GM19351 (cell line): ENCODE measurements around the gene PNPLA8.
"Not testable (repeated sequence)": the region's sequence is repeated elsewhere in the genome, so short reads cannot be mapped to it uniquely, and the experiment has no call there.

Experiments
- ATAC-seq: cut with Tn5 transposase; IDR thresholded peaks from one replicate; pipeline ENCODE4 v1.9.1; 2021; ENCODE audit warnings: mild to moderate bottlenecking, moderate library complexity; ENCODE audit not compliant: unreplicated experiment

The PNPLA8 gene

GRCh38 chr7:108479118-108479517, 46.8 kb downstream of the PNPLA8 start:
- ATAC-seq: no peak

GRCh38 chr7:108468246-108468645, 57.7 kb downstream of the PNPLA8 start:
- ATAC-seq: no peak

DNA sequence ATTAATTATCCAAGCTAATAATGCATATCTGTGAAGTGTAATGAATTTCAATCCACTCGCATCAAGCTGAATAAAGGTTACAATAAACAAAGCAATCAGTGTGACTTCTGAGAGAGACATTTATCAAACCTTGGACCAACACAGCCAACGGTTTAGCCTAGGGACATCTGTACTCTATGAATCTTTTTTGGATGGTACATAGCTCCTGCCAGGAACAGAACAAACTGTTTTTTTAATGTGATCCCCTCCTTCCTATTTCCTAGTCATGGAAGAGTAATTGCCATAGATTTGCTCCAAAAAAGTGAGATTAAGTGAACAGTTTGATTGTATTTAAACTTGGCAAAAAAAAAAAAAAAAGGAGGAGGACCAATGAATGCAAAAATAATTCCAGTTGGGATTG, 58.5 kb downstream of the PNPLA8 start:
- ATAC-seq: no peak

DNA sequence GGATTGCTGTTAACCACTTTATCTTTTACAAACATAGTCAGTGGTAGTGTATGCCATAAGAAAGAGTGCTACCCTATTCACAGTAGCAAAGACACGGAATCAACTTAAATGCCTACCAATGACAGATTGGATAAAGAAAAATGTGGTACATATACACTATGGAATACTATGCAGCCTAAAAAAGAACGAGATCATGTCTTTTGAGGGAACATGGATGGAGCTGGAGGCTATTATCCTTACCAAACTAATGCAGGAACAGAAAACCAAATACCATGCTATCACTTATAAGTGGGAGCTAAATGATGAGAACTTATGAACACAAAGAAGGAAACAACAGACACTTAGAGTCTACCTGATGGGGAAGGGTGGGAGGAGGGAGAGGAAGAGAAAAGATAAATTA, 59.6 kb downstream of the PNPLA8 start:
- not testable (repeated sequence) for ATAC-seq

GRCh38 chr7:108464743-108465142, 61.2 kb downstream of the PNPLA8 start:
- no peak for ATAC-seq

DNA sequence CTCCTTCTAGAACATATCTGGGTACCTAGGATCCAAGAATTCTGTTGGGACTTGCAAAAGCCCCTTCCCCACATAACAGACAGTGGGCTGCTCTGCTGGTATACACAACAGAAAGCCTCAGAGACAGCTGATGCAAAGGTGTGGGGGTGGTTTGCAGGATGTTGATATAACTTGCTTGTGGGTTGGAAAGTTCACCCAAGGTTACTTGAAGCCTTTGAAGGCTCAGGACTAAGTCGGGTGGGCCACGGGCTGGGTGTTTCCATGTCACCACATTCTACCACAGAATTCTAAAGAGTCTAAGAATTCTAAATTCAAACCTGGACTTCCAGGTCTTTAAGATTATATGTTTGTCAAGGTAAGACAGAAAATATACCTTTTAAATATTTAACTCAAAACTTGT, 62.3 kb downstream of the PNPLA8 start:
- no peak for ATAC-seq

DNA sequence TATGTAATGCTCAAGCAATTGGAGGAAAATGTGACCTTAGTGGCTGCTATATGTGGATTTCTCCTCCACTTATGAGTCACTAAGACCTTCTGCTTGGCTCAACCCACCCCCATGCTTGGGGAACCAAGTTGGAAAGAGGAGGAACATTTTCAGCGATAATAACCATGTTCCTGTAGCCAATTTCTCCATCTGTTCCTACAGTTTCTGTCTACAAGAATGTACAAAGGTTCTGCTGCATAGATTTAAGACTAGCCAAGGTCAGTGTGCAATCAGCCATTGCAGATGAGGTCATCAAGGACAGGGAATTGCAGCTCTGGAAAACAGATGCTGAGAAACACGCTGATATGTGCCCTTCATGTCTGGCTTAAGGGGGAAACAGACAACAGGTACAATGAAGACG, 64.1 kb downstream of the PNPLA8 start:
- ATAC-seq: no peak

GRCh38 chr7:108460964-108461363, 65.0 kb downstream of the PNPLA8 start:
- ATAC-seq: no peak

DNA sequence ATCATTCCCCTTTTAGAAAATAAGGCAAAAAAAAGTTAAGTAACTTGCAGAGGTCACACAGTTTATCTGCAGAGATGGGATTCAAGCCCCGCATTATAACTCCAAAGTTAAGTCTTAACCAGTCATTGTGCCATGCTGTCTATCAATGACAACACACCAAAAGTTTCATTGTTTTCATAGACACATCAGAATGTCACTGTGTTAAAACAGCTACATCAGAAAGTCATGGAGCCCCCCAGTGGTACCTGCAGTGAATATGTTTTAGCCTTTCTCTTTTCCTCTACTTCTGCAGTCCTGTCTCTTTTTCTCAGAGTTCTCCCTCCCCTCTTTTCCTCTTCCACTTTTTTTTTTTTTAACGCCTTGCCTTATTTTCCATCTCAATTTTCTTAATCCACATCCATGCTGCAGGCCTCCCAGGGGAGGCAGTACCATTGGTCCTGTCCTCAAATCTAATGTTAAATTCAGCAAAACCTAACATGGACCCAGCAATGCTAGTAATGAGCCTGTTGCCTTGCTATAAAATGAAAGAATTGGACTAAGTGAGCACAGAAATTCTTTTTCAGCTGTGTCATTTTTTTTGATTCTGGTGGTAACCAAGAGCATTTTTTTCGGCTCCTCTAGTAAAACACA, 65.9 kb downstream of the PNPLA8 start:
- peak; percentile 55 for ATAC-seq

DNA sequence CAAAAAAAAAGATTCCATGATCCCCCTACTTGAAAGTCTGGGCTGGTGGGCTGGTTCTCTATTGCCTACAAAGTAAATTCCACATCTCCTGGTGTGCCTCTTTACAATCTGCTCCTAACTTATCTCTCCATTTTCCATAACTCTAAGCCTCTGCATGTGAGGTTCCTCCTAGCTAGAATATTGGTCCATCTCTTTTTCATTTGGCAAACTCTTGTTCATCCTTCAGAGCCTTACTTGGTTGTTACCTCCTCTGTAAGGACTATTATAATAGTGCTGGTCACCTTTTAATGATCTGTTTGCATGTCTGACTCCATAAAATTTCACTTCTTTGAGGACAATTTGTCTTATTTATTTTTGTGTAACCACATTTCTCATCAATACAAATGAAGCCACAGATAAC, 68.1 kb downstream of the PNPLA8 start:
- no peak for ATAC-seq

DNA sequence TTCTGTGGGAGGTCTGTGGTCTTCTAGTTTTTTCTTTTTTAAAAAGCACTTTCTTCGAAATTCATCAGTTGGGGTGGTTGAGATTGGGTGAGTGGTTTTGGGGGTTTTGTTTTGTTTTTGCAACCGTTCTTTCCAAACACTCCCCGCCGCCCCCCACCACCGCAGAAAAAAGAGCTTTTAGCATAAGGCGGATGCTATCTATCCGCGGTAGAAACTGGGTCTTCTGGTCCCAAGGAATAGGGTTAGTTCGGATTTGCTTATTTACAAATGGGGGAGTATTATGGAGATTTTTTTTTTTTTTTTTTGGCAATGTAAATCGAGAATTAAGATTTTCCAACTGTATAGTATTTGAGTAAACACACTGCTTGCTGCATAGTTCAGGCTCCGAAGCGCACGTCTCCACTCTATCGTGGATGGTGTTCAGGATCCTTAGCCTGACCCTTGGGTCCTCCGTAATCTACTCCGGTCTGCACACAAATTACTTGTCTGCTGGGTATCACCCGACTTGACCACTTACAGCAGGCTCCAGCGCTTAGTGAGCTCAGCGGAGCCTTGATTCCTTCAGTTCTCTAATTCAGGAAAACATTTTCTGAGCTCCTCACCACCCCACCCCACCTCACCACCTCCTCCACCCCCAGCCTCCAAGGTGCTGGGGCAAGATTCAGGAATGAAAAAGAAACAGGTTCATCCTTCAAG, 68.9 kb downstream of the PNPLA8 start:
- no peak for ATAC-seq

GRCh38 chr7:108455998-108456677, 69.8 kb downstream of the PNPLA8 start, which contains the start of gene NRCAM:
TSS of gene NRCAM (minus strand) at chr7:108456436. CDS start at chr7:108240064, 216,372 bp downstream.
- ATAC-seq: peak; percentile 44

DNA sequence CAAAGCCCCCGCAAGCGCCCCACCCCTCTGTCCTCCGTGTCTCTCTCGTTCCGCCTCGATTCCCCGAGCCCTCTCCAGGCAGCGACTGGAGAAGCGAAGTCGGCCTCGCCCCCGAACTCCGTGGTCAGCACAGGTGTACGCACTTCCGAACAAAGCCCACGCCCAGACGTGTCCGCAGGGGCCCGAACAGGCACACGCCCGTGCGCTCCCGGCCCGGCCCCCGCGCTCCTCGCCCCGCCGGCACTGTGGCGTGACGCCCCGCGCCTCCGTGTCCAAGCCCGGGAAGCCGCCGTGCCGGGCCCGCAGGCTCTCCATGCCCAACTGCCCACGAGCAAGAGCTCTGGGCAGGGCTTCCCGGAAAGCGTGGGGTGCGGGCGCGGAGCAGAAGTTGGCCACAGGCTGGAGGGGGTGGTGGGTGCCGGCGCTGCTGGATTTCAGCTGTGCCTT, 70.4 kb downstream of the PNPLA8 start:
- ATAC-seq: peak; percentile 33

DNA sequence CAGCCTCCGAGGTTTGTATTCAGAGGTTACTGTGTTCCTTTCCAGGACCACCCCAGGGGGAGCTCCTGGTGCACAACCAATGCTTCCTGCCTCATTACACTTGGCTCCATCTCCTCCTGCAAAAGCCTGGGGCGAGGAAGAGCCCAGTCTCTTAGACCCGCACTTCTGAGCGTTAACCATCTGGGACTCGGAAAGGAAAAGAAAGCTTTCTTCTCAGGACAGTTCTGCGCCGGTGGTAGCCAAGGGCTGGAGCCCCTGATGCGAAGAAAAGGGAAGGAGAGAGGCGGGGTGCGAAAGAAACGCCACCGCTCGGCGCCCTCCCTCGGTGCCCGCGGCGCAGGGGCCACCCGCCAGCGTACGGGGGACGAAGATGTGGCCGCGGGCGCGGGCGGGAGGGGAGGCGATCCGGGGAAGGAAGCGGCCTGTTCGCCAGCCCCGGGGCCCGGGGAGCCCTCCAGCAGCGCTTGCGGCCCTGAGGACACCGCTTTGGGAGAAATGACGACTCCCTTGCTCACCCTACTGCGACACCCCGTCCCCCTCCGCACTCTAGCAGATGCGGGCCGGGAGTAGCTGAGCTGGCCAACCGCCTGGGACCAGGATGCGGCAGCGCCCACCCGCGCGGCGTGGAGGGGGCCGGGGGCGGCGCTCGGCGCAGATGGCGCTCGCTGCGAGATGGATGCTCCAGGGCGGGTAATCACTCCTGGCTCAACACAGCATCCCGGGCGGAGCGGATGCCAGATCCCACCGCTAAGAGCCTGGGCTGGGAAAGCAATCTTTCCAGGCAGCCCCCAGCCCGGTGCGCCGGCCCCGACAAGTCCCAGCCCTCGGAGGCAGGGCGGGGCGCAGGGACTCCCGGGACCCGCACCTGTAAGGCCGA, 71.0 kb downstream of the PNPLA8 start:
- peak; percentile 21 for ATAC-seq

DNA sequence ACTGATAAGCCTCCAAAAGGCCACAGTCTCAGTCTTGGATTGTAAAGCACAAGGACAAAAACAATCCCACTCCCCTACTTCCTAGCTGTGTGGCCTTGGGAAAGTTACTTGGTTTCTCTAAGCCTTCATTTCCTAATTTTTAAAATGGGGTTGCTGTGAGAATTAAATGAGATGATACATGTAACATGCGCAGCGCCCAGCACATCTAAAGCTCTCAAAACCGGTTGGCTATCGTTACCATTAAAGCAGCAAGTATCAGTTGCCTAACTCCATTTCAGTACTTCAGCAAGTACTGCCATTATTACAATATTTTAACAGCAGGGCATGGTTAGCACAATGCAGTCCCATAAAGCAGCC, 71.6 kb downstream of the PNPLA8 start:
- ATAC-seq: no peak

DNA sequence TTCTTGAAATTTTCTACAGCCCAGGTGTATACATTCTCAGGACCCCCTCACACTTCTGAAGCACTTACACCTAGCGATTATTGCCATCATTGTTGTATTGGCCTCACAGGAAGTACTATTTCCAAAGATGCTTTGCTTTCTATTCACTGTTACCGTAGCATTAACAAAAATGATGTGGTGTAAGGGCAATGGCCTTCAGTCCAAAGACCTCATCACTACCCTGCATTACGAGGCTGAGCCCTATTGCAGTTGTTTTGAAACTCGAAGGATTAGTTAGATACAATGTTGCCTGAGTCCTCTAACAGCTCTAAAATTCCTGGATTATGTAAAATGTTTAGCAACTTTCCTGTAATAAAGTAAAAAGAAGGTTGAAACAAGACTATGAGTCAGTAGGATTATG, 72.6 kb downstream of the PNPLA8 start:
- no peak for ATAC-seq

GRCh38 chr7:108452707-108453106, 73.2 kb downstream of the PNPLA8 start:
- peak; percentile 44 for ATAC-seq

GRCh38 chr7:108451296-108451848, 74.6 kb downstream of the PNPLA8 start:
- no peak for ATAC-seq

DNA sequence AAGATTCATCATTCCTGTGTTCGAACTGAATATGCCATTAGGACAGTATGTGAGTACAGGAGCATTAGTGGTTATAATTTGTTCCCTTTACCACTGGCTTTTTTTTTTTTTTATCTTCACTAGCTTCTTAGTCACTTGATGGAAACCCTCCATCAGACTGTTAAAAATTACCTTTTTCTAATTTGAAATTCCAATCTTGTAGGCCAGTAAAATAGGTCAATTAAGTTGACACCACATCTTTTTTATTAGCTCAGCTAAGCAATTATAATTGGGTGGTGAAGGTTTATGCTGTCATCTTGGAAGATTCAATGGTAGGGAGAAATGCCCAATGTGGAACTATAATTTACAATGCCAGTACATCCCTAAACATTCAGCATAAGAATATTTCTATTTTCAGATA, 75.8 kb downstream of the PNPLA8 start:
- ATAC-seq: no peak

DNA sequence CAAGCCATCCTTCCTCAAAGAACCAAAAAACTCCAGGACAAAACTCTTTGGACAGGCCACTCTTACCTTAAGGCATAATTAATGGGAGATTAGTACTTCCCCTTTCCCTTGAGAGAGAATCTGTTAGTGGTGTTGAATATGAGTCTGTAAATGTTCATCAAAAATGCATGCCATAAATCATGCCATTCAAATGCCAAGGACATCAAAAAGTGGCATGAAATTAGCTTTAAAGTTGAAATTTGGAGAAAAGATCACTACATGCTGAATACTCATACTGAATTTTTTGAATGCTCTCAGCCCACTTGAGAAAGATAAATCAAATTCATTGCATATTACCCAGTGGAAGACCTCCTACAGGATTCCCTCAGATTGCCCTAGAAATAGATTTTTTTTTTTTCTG, 76.4 kb downstream of the PNPLA8 start:
- no peak for ATAC-seq
